PC-9 (cell line): ENCODE data around the gene RTF2. TPM values are rescaled to one million over a fixed set of nuclear protein-coding genes. Genes with fewer than 3 reads are reported as not detected.

Source experiments
- BruUV-seq: library from RNA; stranded (reverse); fragments of 400-500 nt; replicated peaks from 2 replicates; lab custom pipeline; 2021; lab: Mats Ljungman, UMichigan
- CTCF ChIA-PET: fragments of 300-600 bp; sonication (Branson Sonifier 250); formaldehyde crosslinking; loops from one replicate; lab custom pipeline; 2022; ENCODE audit warnings: antibody characterized with exemption; lab: Charles Lee
- POLR2A ChIA-PET: fragments of 300-600 bp; sonication (Branson Sonifier 250); formaldehyde crosslinking; loops from one replicate; lab custom pipeline; 2022; ENCODE audit warnings: antibody characterized with exemption; ENCODE audit not compliant: unreplicated experiment; lab: Charles Lee
- DNase-seq, 2 experiments: peaks; one replicate each; pipeline versions ENCODE4 v3.0.0 to v3.0.0-alpha.2; 2015 to 2022; ENCODE audit warnings: mixed read lengths in 1 of 2
- H2AFZ ChIP-seq: fragments of 200-600 bp; sonication (generic); 2 replicates; pipeline ENCODE4 v1.8.1; 2017; ENCODE audit warnings: antibody characterized with exemption
- H3F3A ChIP-seq: fragments of 200-600 bp; sonication (generic); 2 replicates; pipeline ENCODE4 v1.8.1; 2017; ENCODE audit warnings: antibody characterized with exemption, mild to moderate bottlenecking, low read depth; ENCODE audit not compliant: insufficient read depth
- H3K27ac ChIP-seq: fragments of 200-600 bp; sonication (generic); 2 replicates; pipeline ENCODE4 v1.6.1; 2016; ENCODE audit warnings: mixed run types
- H3K27me3 ChIP-seq: fragments of 200-600 bp; sonication (generic); 2 replicates; pipeline ENCODE4 v1.6.1; 2016; ENCODE audit warnings: low read depth, mixed run types; ENCODE audit not compliant: insufficient read depth
- H3K36me3 ChIP-seq: fragments of 200-600 bp; sonication (generic); 2 replicates; pipeline ENCODE4 v1.6.1; 2016; ENCODE audit warnings: low read depth, mixed run types
- H3K4me1 ChIP-seq: fragments of 200-600 bp; sonication (generic); replicated peaks from 2 replicates; pipeline ENCODE4 v1.6.1; 2016; ENCODE audit warnings: mixed run types; ENCODE audit not compliant: insufficient read depth
- H3K4me2 ChIP-seq: fragments of 200-600 bp; sonication (generic); 2 replicates; pipeline ENCODE4 v1.6.1; 2017; ENCODE audit warnings: mixed run types
- H3K4me3 ChIP-seq: fragments of 200-600 bp; sonication (generic); 2 replicates; pipeline ENCODE4 v1.6.1; 2016; ENCODE audit warnings: mixed run types
- H3K79me2 ChIP-seq: fragments of 200-600 bp; sonication (generic); 2 replicates; pipeline ENCODE4 v1.6.1; 2017; ENCODE audit warnings: low read depth, mixed run types
- H3K9me2 ChIP-seq: fragments of 200-600 bp; sonication (generic); 2 replicates; pipeline ENCODE4 v1.8.1; 2017; ENCODE audit warnings: mild to moderate bottlenecking; ENCODE audit not compliant: insufficient read depth
- H3K9me3 ChIP-seq: fragments of 200-600 bp; sonication (generic); 2 replicates; pipeline ENCODE4 v1.8.1; 2016; ENCODE audit warnings: low read depth; ENCODE audit not compliant: insufficient read depth
- H4K20me1 ChIP-seq: fragments of 200-600 bp; sonication (generic); 2 replicates; pipeline ENCODE4 v1.8.1; 2017; ENCODE audit not compliant: insufficient read depth
- CTCF ChIP-seq: fragments of 200-600 bp; sonication (generic); conservative IDR thresholded peaks from 2 replicates; pipeline ENCODE4 v1.6.1; 2017; ENCODE audit warnings: mixed run types, antibody characterized with exemption, mild to moderate bottlenecking, moderate library complexity
- EZH2 ChIP-seq: fragments of 200-600 bp; sonication (generic); IDR thresholded peaks from 2 replicates; pipeline ENCODE4 v1.8.0; 2017; ENCODE audit warnings: antibody characterized with exemption, low read depth
- intact Hi-C: fragments of 100-400 bp; cut with micrococcal nuclease; formaldehyde crosslinking; loops from one replicate; pipeline ENCODE4 v1.10.0; 2022; ENCODE audit not compliant: unreplicated experiment
- total RNA-seq: library from RNA; stranded (reverse); gene quantifications from 2 replicates; pipeline ENCODE4 v1.2.3, GENCODE V29; 2021

The RTF2 gene
- total RNA-seq, 1 experiment from 2014 or later, result 108 TPM

DNA sequence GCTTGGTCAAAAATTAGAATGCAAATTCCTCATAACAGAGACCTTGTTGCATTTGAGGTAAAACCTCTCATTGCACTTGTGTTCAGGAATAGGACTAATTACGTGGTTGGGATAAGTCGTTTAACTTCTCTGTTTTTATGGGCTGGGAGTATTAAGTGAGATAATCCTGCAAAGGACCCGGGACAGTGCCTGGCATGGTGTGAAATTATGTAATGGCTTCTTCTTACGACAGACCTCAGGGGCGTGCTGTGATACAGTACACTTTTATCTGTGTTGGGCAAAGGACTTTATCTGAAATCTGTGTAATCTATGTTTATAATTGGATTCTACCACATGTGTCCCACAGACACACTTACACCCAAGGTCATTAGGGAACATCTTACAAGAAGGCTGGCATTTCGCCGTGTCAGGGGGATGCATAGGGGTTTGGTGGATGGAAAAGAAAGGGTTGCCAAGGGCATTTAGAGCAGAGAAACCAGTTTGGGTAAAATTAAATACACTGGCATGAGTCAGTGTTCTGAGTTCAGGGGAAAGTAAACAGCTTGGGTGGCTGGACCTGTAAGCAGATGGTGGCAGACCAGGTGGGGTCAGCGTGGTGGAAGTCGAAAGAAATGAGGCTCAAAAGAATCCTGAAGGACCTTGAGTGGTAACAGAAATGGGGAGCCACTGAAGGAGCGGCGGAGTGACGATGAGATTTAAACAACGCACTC is 17.2 kb upstream of the RTF2 start:
- TF ChIP-seq EZH2 (no peak), CTCF (no peak)
- CTCF ChIA-PET, result interaction anchor here (0.6 kb wide), 2 partner anchors 18 to 43 kb away, joined by 3 read pairs; no protein-coding TSS in a partner anchor
- no TSS peak for BruUV-seq
- no peaks in the 10 kb centered on the region for H4K20me1 ChIP-seq
- H3K36me3 ChIP-seq, result no peaks in the 10 kb centered on the region
- H3K9me2 ChIP-seq, result no peaks in the 10 kb centered on the region
- no peak overlapping the region for H3K27ac ChIP-seq
- H3K79me2 ChIP-seq, result no peaks in the 10 kb centered on the region
- POLR2A ChIA-PET, result interaction anchor here (1.2 kb wide), 1 partner anchor 59 kb away, joined by 7 read pairs; the partner anchor contains the start of gene CSTF1
- H3F3A ChIP-seq, result peaks cover 10% of the 10 kb centered on the region; the same call in 1 of the 2 replicates
- H3K9me3 ChIP-seq, result no peaks in the 10 kb centered on the region
- H3K4me1 ChIP-seq, result peaks cover 17% of the 10 kb centered on the region
- no peak overlapping the region for H3K4me3 ChIP-seq
- H2AFZ ChIP-seq, result no peak overlapping the region
- H3K27me3 ChIP-seq, result no peaks in the 10 kb centered on the region
- peak in 1 of 2 experiments; percentile 73 for DNase-seq
- H3K4me2 ChIP-seq, result peak overlapping the region; percentile 53
- intact Hi-C loops, result no loop called here

- CTCF ChIA-PET, result no interaction called here
- intact Hi-C loops, result no loop called here
Measured at GRCh38 chr20:56453352-56453751, 15.1 kb upstream of the RTF2 start.

GRCh38 chr20:56454754-56455153 is 13.7 kb upstream of the RTF2 start:
- Histone ChIP-seq H3K4me3 (no peak overlapping the region), H3K27ac (no peak overlapping the region), H3K27me3 (no peaks in the 10 kb centered on the region), H3K4me1 (peaks cover 17% of the 10 kb centered on the region), H3K4me2 (no peak overlapping the region), H3F3A (peaks cover 10% of the 10 kb centered on the region; the same call in 1 of the 2 replicates), H3K9me2 (no peaks in the 10 kb centered on the region), H4K20me1 (no peaks in the 10 kb centered on the region), H2AFZ (no peak overlapping the region), H3K9me3 (no peaks in the 10 kb centered on the region), H3K36me3 (no peaks in the 10 kb centered on the region), H3K79me2 (no peaks in the 10 kb centered on the region)
- BruUV-seq, result no TSS peak
- intact Hi-C loops, result no loop called here
- POLR2A ChIA-PET, result no interaction called here
- DNase-seq, result no peak
- no peak for TF ChIP-seq CTCF
- TF ChIP-seq EZH2, result no peak
- CTCF ChIA-PET, result no interaction called here

More at GRCh38 chr20:56453352-56453751, 15.1 kb upstream of the RTF2 start:
- BruUV-seq, result no TSS peak
- Histone ChIP-seq H3F3A (peaks cover 10% of the 10 kb centered on the region; the same call in 1 of the 2 replicates), H3K4me2 (no peak overlapping the region), H2AFZ (no peak overlapping the region), H3K27ac (no peak overlapping the region), H3K4me3 (no peak overlapping the region), H3K27me3 (no peaks in the 10 kb centered on the region), H3K79me2 (no peaks in the 10 kb centered on the region), H3K9me2 (no peaks in the 10 kb centered on the region), H3K9me3 (no peaks in the 10 kb centered on the region), H3K4me1 (peaks cover 17% of the 10 kb centered on the region), H3K36me3 (no peaks in the 10 kb centered on the region), H4K20me1 (no peaks in the 10 kb centered on the region)
- POLR2A ChIA-PET, result no interaction called here
- DNase-seq, result no peak
- TF ChIP-seq CTCF (no peak), EZH2 (no peak)
